ENCODE results near the gene LRRN4. TPM values are rescaled to one million over a fixed set of nuclear protein-coding genes. Genes with fewer than 3 reads are reported as not detected.

The LRRN4 gene
- total RNA-seq, 4 donors from 2014 or later = not detected

DNA sequence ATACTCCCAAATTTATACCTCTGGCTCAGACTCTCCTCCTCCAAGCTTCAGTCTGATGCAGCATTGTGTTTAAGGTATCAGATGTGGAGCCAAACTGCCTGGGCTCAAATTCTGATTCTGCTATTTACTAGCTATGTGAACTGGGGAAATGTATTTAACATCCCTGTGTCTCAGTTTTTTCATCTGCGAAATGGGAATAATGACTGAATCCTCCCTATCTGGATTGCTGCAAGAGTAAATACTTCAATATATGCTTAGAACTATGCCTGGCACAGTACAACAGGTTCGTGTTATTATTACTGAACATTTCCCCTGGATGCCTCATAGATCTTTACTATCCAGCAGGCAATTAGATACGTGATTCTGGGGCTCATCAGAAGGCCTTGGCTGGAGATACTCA is 5.5 kb downstream of the LRRN4 start:
- H3K9me3 ChIP-seq = no peaks in the 10 kb centered on the region
- H3K4me3 ChIP-seq (replicated peaks in 1 of 3) = no peak overlapping the region
- TF ChIP-seq POLR2A (IDR thresholded peaks at IDR 0.05) = no peak
- TF ChIP-seq, protein P1, sequence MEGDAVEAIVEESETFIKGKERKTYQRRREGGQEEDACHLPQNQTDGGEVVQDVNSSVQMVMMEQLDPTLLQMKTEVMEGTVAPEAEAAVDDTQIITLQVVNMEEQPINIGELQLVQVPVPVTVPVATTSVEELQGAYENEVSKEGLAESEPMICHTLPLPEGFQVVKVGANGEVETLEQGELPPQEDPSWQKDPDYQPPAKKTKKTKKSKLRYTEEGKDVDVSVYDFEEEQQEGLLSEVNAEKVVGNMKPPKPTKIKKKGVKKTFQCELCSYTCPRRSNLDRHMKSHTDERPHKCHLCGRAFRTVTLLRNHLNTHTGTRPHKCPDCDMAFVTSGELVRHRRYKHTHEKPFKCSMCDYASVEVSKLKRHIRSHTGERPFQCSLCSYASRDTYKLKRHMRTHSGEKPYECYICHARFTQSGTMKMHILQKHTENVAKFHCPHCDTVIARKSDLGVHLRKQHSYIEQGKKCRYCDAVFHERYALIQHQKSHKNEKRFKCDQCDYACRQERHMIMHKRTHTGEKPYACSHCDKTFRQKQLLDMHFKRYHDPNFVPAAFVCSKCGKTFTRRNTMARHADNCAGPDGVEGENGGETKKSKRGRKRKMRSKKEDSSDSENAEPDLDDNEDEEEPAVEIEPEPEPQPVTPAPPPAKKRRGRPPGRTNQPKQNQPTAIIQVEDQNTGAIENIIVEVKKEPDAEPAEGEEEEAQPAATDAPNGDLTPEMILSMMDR (IDR thresholded peaks at IDR 0.05) = no peak
- H3K27me3 ChIP-seq = no peaks in the 10 kb centered on the region
- H3K4me1 ChIP-seq = peaks cover 4 to 12% of the 10 kb centered on the region in 2 donors
- intact Hi-C loops (cut with DNase I) = no loop called here
- no peaks in the 10 kb centered on the region for H3K36me3 ChIP-seq
- no peak overlapping the region for H3K27ac ChIP-seq
- 81 to 86% methylated on average over 3 of the region's 3 CpGs for WGBS, 2 donors
- no peak for DNase-seq

DNA sequence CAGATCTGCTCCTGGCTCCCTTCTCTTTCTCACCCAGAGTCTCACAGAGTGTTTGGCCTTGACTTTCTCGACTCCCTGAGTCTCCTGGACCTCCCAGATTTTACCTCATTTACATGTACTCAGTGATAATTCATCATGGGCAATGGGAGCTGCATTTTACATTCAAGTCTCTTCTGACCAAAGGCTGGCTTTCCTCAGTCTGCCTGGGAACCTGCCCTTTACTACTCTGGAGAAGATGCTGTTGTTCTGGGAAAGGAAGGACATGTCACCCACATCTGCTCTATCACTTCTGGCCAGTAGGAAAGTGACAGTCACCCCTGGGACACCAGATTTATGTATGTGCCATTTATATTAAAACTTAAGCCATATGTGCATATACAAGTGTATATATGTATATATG is 7.4 kb downstream of the LRRN4 start:
- WGBS, 2 donors = 61 to 80% methylated on average over 1 of the region's 1 CpG
- intact Hi-C loops (cut with DNase I) = no loop called here
- no peak overlapping the region for H3K27ac ChIP-seq
- no peaks in the 10 kb centered on the region for H3K9me3 ChIP-seq
- TF ChIP-seq POLR2A (IDR thresholded peaks at IDR 0.05) = no peak
- TF ChIP-seq, protein P1 (IDR thresholded peaks at IDR 0.05) = no peak
- no peak for DNase-seq
- no peaks in the 10 kb centered on the region for H3K4me1 ChIP-seq
- no peak overlapping the region for H3K4me3 ChIP-seq (replicated peaks in 1 of 3)
- H3K36me3 ChIP-seq = peaks cover under 1 to 9% of the 10 kb centered on the region in 2 donors
- no peaks in the 10 kb centered on the region for H3K27me3 ChIP-seq

DNA sequence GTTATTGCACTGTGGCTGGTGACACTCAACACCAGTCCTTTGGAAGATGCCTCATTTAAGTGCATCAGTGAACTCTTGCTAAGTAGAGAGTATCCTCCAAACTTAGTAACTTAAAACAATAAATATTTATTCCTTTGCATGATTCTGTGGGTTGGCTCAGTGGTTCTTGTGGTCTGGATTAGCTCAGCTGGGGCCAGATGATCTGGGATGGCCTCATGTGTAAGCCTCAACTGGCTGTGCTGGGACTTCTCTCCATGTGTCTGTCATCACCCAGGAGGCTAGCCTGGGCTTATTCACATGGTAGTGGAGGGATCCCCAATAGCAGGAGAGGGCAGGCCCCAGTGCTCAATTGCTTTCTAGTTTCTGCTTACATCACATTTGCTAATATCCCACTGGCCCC is 8.3 kb downstream of the LRRN4 start:
- H3K4me3 ChIP-seq (replicated peaks in 1 of 3) = no peak overlapping the region
- intact Hi-C loops (cut with DNase I) = no loop called here
- no peak for DNase-seq
- no peaks in the 10 kb centered on the region for H3K4me1 ChIP-seq
- H3K9me3 ChIP-seq = no peaks in the 10 kb centered on the region
- H3K27me3 ChIP-seq = no peaks in the 10 kb centered on the region
- H3K36me3 ChIP-seq = peaks cover 9 to 17% of the 10 kb centered on the region in 2 donors
- H3K27ac ChIP-seq = no peak overlapping the region
- no peak for TF ChIP-seq POLR2A (IDR thresholded peaks at IDR 0.05)
- TF ChIP-seq, protein P1 (IDR thresholded peaks at IDR 0.05) = no peak

DNA sequence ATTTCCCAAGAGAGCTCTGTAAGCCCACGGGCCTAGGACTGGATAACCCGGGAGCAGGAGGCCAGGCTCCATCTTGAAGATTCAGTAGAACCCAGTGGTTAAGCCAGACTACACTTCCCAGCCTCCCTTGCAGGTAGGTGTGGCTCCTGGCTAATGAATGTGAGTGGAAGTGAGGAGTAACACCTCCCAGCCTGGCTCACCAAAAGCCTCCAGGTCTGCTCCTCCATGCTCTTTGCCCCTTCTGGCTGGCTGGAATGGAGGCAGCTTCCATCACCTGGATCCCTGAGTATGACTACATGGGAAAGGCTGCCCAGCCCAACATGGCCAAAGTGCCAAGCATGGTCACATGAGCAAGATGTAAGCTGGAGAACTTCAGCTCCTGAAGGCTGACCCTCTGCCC is 9.7 kb downstream of the LRRN4 start:
- intact Hi-C loops (cut with DNase I) = no loop called here
- TF ChIP-seq, protein P1 (IDR thresholded peaks at IDR 0.05) = no peak
- TF ChIP-seq POLR2A (IDR thresholded peaks at IDR 0.05) = no peak
- WGBS, 2 donors = 66 to 74% methylated on average over 2 of the region's 2 CpGs

DNA sequence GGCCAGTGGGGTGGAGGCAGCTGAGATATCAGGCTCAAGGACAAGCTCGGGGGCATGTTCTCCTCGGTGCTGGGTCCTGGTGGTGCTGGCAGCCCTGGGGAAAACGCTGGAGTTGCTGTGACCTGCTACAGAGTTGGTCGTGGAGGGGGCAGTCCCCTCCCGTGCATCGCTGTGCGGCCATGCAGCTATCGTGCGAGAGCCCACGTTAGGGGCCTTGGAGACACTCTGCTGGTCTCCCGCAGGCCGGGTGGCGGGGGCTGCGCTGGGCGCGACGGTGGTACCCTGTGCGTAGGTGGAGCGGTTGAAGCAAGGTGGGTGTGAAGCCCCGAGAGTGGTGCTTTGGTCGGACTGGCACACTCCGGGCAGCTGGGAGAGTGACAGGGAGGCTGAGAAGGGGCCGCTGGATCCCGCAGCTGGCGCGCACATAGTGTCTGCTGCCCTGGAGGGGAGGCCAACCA is 12.0 kb downstream of the LRRN4 start:
- Histone ChIP-seq H3K27me3 (no peaks in the 10 kb centered on the region), H3K4me3 (replicated peaks in 1 of 3) (no peak overlapping the region), H3K4me1 (no peaks in the 10 kb centered on the region), H3K9me3 (no peaks in the 10 kb centered on the region), H3K27ac (no peak overlapping the region), H3K36me3 (peaks cover 11 to 27% of the 10 kb centered on the region in 2 donors)
- TF ChIP-seq POLR2A (IDR thresholded peaks at IDR 0.05) = no peak
- TF ChIP-seq, protein P1 (IDR thresholded peaks at IDR 0.05) = no peak
- intact Hi-C loops (cut with DNase I) = no loop called here
- 88 to 91% methylated on average over 22 to 23 of the region's 26 CpGs for WGBS, 2 donors
- no peak for DNase-seq

More for the DNA sequence above, 9.7 kb downstream of the LRRN4 start:
- H3K9me3 ChIP-seq = no peaks in the 10 kb centered on the region
- H3K36me3 ChIP-seq = peaks cover 11 to 18% of the 10 kb centered on the region in 2 donors
- H3K4me1 ChIP-seq = no peaks in the 10 kb centered on the region
- H3K27ac ChIP-seq = no peak overlapping the region
- H3K27me3 ChIP-seq = no peaks in the 10 kb centered on the region
- no peak for DNase-seq
- H3K4me3 ChIP-seq (replicated peaks in 1 of 3) = no peak overlapping the region
